ENCODE measurements around the gene DDX4.
A peak's percentile ranks its signal among the peaks of the same experiment; 100 is the strongest.
"Not testable (repeated sequence)": the region's sequence is repeated elsewhere in the genome, so short reads cannot be mapped to it uniquely, and the experiment has no call there.

DDX4 gene

DNA sequence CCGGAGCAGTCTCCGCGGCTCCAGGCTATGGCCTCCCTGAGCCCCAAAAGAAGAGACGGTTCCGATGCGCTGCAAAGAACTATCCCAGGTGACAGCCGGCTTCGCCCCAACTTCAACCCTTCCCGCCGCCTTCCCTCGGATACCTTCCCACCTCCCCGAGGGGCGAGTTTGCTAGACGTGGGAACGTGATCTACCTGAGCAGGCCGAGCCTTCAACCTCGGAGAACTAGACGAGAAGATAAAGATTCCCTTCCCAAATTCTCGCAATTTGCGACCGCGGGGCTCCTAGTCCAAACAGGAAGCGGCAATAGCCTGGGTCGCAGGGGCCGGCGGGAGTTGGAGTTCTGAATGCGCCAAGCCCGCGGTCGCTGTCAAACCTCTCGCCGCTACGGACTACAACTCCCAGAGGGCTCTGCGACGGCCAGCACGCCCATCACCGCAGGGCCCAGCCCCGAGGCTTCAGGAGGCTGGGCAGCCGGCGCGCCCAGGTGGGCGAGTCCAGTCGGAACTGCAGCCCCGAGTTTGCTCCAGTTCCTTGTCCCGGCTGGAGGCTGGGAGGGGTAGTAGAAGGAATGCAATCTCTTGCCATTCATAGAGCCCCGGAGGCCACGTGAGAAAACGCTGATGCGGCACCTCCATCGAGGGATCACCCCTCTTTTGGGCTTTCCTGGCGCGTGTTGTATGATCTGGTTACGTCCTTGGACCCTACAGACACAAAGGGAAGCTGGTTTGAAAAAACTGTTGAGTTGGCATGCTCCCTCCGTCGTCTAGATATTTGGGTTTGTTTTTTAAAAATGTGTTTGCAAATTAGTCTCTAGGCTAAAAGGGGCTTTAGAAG is 25.6 kb upstream of the DDX4 start, which contains the start of gene SLC38A9:
Gene SLC38A9, minus strand, starts transcription at position 302 of the 837 bp plus-strand sequence. CDS start 14,366 bp downstream, outside the sequence.
- Mint-ChIP-seq H3K4me1 (ENCODE audit: low read depth) (peaks cover 25% of the 10 kb centered on the region), H3K4me3 (peak within 1 kb of the TSS; percentile 99), H3K9me3 (peaks cover 6% of the 10 kb centered on the region), H3K27ac (peak within 1 kb of the TSS; percentile 95), H3K27me3 (ENCODE audit: low read depth) (peaks cover 5% of the 10 kb centered on the region), H3K36me3 (ENCODE audit: low read depth) (peaks cover 21% of the 10 kb centered on the region)

DNA sequence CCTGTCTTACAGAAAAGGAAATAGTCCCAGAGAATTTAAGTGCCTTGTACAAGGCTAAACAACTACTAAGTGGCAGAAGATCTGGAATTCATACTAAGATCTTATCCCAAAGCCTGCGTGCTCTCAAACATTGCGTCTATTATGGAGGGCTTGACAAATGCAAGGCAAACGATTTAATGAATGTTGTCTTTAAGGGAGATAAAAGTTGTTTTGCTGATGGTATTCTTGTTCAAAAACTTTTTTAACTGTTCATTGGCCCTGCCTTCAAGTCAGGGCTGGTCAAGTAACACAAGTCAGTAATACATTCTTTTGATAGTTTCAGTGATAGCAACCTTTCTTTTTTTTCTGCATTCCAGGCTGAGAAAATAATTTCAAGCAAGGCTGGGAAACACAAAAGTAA is 24.0 kb upstream of the DDX4 start:
- Mint-ChIP-seq H3K27me3 (ENCODE audit: low read depth) (peaks cover 5% of the 10 kb centered on the region), H3K27ac (no peak overlapping the region), H3K9me3 (peaks cover 6% of the 10 kb centered on the region), H3K4me1 (ENCODE audit: low read depth) (peaks cover 20% of the 10 kb centered on the region), H3K4me3 (no peak overlapping the region), H3K36me3 (ENCODE audit: low read depth) (peaks cover 14% of the 10 kb centered on the region)

DNA sequence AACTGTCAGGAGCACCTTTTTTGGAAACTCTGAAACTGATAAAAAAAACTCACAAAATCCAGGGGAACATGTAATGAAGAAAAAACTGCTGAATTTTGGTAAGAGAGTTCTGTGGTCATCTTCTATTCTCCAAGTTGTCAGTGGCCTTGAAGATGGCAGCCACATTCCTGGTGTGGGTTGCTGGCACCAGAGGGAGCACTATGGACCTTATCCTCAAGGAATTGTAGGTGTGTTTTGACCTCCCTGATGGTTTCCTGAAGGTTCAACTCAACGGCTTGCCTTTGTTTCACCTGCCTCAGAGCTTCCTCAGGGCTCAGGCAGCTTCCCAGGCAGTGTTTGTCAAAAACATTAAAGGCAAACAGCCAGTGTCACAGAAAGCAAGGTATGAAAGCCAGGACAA is 23.5 kb upstream of the DDX4 start:
- Mint-ChIP-seq H3K27me3 (ENCODE audit: low read depth) (peaks cover 5% of the 10 kb centered on the region), H3K9me3 (peaks cover 6% of the 10 kb centered on the region), H3K4me3 (no peak overlapping the region), H3K36me3 (ENCODE audit: low read depth) (peaks cover 12% of the 10 kb centered on the region), H3K4me1 (ENCODE audit: low read depth) (peaks cover 17% of the 10 kb centered on the region), H3K27ac (no peak overlapping the region)

DNA sequence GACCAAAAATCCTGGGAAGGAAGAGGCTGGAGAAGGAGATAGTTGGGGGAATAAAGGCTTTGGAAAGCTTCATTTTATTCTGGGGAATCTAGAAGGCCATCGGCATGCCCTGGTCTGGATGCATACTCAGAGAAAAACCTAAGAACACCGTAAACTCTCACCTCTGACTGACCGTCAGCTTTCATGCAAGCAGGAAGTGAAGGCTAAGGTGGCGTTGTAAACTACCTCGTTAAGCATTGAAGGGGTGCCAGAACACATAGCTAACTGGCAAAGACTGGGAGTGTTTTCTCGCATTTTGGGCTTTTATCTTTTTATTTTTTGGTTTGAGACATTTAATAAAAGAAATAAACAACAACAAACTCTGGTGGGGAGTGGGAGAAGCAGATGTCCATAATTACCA is 23.1 kb upstream of the DDX4 start:
- H3K27ac Mint-ChIP-seq = no peak overlapping the region
- H3K27me3 Mint-ChIP-seq (ENCODE audit: low read depth) = peaks cover 5% of the 10 kb centered on the region
- H3K36me3 Mint-ChIP-seq (ENCODE audit: low read depth) = peaks cover 12% of the 10 kb centered on the region
- H3K9me3 Mint-ChIP-seq = peaks cover 6% of the 10 kb centered on the region
- H3K4me3 Mint-ChIP-seq = no peak overlapping the region
- peaks cover 17% of the 10 kb centered on the region for H3K4me1 Mint-ChIP-seq (ENCODE audit: low read depth)

DNA sequence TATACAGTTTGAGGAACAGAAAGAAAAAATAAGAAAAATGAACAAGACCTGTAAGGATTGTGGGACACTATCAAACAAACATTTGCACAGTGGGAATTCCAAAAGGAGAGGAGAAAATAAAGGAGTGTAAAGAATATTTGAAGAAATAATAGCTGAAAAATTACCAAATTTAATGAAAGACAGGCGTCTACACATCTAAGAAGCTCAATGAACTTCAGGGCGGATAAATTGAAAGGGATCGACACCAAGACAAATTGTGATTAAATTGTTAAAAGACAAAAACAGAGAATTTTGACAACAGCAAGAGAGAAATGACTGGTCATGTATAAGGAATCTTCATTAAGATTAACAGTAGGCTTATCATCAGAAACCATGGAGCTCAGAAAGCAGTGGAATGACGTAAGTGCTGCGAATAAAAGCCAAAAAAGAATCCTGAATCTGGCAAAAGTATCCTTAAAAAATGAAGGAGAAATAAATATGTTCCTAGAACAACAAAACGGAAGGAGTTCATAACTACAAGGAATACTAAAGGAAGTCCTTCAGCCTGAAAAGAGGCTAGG is 22.3 kb upstream of the DDX4 start:
- Mint-ChIP-seq H3K36me3 (ENCODE audit: low read depth) (peaks cover 12% of the 10 kb centered on the region), H3K4me1 (ENCODE audit: low read depth) (peaks cover 17% of the 10 kb centered on the region), H3K27me3 (ENCODE audit: low read depth) (peaks cover 5% of the 10 kb centered on the region), H3K4me3 (no peak overlapping the region), H3K9me3 (peaks cover 6% of the 10 kb centered on the region), H3K27ac (no peak overlapping the region)

DNA sequence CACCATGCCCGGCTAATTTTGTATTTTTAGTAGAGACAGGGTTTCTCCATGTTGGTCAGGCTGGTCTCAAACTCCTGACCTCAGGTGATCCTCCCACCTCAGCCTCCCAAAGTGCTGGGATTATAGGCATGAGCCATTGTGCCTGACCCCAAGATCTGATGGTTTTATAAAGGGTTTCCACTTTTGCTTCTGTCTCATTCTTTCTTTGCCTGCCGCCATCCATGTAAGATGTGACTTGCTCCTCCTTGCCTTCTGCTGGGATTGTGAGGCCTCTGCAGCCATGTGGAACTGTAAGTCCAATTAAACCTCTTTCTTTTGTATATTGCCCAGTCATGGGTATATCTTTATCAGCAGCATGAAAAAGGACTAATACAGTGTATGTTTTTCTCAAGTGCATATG is 18.8 kb upstream of the DDX4 start:
- not testable (repeated sequence) for H3K27ac Mint-ChIP-seq; H3K27me3 Mint-ChIP-seq (ENCODE audit: low read depth); H3K4me1 Mint-ChIP-seq (ENCODE audit: low read depth); H3K4me3 Mint-ChIP-seq; H3K36me3 Mint-ChIP-seq (ENCODE audit: low read depth); H3K9me3 Mint-ChIP-seq

DNA sequence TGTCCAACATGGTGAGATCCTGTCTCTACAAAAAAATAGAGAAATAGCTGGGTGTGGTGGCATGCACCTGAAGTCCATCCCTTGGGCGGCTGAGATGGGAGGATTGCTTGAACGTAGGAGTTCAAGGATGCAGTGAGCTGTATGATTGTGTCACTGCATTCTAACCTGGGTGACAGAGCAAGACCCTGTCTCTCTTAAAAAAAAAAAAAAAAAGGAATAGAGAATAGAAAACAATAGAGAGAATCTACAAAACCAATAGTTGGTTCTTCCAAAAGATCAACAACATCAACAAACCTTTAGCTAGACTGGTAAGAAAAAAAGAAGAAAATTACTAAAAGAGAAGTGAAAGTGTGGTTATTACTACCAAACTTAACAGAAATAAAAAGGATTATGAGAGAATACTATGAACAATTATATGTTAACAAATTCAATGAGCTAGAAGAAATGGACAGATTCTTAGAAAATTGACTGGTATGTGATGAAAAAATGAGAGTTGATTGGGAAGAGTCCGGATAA is 17.6 kb upstream of the DDX4 start:
- no peak overlapping the region for H3K4me3 Mint-ChIP-seq
- H3K4me1 Mint-ChIP-seq (ENCODE audit: low read depth) = peaks cover 9% of the 10 kb centered on the region
- H3K36me3 Mint-ChIP-seq (ENCODE audit: low read depth) = peaks cover 7% of the 10 kb centered on the region
- H3K27ac Mint-ChIP-seq = no peak overlapping the region
- peaks cover 6% of the 10 kb centered on the region for H3K9me3 Mint-ChIP-seq
- peaks cover 4% of the 10 kb centered on the region for H3K27me3 Mint-ChIP-seq (ENCODE audit: low read depth)

DNA sequence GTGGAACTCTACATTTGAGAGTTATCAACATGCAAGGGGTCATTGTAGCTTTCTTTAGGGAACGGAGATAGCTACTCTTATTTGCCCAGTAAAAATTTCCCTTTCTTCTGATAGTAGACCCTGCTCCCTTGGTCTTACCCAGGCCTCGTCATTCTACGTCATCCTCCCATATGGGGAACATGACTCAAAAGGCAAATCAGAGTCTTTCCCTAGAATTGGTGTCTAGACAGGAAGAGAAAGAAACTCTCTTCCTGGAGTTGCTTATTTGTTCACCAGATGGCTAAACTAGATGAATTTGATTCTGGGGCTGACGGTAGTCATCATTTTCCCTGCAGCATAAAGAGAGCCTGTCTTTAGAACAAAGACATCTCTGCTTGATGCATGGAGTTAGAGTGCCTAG is 13.6 kb upstream of the DDX4 start:
- no peak overlapping the region for H3K27ac Mint-ChIP-seq
- no peaks in the 10 kb centered on the region for H3K36me3 Mint-ChIP-seq (ENCODE audit: low read depth)
- peaks cover 9% of the 10 kb centered on the region for H3K4me1 Mint-ChIP-seq (ENCODE audit: low read depth)
- no peaks in the 10 kb centered on the region for H3K27me3 Mint-ChIP-seq (ENCODE audit: low read depth)
- H3K9me3 Mint-ChIP-seq = no peaks in the 10 kb centered on the region
- no peak overlapping the region for H3K4me3 Mint-ChIP-seq

DNA sequence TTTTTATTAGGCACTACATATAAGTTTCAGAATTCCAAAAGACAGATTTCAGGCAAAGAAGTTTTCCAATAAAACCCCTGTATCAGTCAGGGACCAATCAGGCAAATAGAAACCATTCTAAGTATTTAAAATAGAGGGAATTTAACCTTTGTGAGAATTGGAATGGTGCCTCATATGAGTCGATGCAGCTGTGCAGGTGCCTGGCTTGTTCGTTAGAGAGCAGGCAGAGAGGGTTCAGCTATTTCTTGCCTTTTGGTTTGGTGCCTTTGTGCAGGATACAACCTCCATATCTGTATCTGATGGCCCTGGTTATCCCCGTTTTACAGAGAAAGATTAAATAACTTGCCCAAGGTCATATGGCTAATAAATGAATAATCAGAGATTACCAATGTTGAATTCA is 6.0 kb upstream of the DDX4 start:
- Mint-ChIP-seq H3K4me1 (ENCODE audit: low read depth) (no peaks in the 10 kb centered on the region), H3K27me3 (ENCODE audit: low read depth) (peaks cover 4% of the 10 kb centered on the region), H3K36me3 (ENCODE audit: low read depth) (no peaks in the 10 kb centered on the region), H3K27ac (no peak overlapping the region), H3K4me3 (no peak overlapping the region), H3K9me3 (no peaks in the 10 kb centered on the region)

DNA sequence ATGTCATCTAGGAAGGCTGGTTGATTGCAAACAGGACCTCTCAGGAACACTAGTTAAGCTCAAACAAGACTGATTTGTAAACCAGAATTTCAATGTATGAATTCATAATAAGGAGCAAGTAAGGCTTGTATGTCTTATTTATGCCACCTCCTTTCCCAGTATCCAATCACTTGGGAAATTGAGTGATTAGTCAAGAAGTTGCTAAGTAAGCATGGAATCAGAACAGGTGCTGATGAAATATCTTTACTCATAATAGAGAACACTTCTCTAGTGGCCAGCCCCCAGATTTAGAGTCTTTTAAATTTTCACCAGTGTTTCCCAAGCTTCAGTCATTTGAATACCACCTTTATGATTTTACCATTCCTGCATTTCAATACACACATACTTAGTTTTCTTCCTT is 5.3 kb upstream of the DDX4 start:
- Mint-ChIP-seq H3K27me3 (ENCODE audit: low read depth) (peaks cover 4% of the 10 kb centered on the region), H3K27ac (no peak overlapping the region), H3K4me1 (ENCODE audit: low read depth) (no peaks in the 10 kb centered on the region), H3K4me3 (no peak overlapping the region), H3K36me3 (ENCODE audit: low read depth) (no peaks in the 10 kb centered on the region), H3K9me3 (no peaks in the 10 kb centered on the region)

DNA sequence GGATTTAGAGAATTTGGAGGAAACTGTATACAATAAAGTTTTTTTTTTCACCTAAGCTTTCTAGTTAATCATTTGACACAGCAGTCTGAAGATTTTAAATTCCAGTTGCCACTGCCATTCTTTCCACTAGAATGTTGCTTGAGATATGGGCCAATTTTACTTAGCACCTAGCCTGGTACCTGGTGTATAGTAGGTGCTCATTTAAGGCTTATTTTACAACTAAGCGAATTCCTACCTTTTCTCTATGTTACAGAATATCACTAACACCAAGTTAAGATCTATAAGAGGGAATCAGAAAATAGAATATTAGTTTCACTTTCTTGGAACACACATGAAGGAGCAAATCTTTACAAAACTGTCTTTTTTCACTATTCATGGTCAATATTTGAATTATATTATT is 3.2 kb upstream of the DDX4 start:
- Mint-ChIP-seq H3K4me3 (no peak overlapping the region), H3K36me3 (ENCODE audit: low read depth) (no peaks in the 10 kb centered on the region), H3K27ac (no peak overlapping the region), H3K27me3 (ENCODE audit: low read depth) (peaks cover 8% of the 10 kb centered on the region), H3K9me3 (no peaks in the 10 kb centered on the region), H3K4me1 (ENCODE audit: low read depth) (no peaks in the 10 kb centered on the region)

DNA sequence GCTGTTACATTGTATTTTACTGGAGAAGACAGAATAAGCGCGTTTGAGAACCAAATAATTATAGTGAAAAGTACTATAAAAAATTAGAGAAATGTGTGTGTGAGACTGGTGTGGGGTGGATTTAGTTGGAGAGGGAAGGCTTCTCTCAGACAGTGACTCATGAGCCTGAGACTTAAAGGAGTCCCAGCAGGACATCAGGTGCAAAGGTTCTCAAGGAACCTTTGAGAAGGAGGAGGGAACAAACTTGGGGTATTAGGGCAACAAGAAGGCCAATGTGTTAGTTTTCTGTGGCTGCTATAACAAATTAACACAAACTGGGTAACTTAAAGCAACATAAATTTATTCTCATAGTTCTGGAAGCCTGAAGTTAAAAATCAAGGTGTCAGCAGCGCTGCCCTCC is 4.9 kb downstream of the DDX4 start:
- H3K27me3 Mint-ChIP-seq (ENCODE audit: low read depth) = peaks cover 16% of the 10 kb centered on the region
- H3K27ac Mint-ChIP-seq = no peak overlapping the region
- H3K9me3 Mint-ChIP-seq = no peaks in the 10 kb centered on the region
- no peak overlapping the region for H3K4me3 Mint-ChIP-seq
- H3K36me3 Mint-ChIP-seq (ENCODE audit: low read depth) = peaks cover 2% of the 10 kb centered on the region
- H3K4me1 Mint-ChIP-seq (ENCODE audit: low read depth) = peaks cover 2% of the 10 kb centered on the region

DNA sequence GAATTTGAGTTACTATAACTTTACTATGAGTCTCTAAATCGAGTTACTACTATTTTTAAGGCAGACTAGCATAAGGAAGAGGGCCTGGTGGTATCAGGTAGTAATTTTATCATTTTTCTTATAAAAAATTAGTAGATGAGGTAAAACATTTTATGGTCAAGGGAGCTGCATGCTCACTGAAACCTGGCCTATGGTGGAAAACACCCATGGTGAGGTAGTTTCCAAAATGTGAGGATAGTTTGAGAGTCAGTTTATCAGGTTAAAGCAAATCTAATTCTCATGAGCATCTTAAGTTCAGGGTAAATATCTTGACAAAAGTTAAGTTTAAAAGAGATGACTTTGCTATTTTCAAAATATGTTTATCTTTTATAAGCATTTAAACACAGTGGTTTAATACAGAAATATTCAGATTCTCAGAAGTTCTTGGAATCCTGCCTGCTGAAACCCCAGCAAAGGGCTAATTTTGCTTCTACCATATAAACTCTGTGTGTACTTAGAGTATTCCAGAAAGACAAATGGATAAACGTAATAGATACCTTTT is 10.0 kb downstream of the DDX4 start:
- Mint-ChIP-seq H3K4me1 (ENCODE audit: low read depth) (peaks cover 4% of the 10 kb centered on the region), H3K4me3 (no peak overlapping the region), H3K36me3 (ENCODE audit: low read depth) (peaks cover 2% of the 10 kb centered on the region), H3K9me3 (no peaks in the 10 kb centered on the region), H3K27me3 (ENCODE audit: low read depth) (peaks cover 3% of the 10 kb centered on the region), H3K27ac (no peak overlapping the region)

DNA sequence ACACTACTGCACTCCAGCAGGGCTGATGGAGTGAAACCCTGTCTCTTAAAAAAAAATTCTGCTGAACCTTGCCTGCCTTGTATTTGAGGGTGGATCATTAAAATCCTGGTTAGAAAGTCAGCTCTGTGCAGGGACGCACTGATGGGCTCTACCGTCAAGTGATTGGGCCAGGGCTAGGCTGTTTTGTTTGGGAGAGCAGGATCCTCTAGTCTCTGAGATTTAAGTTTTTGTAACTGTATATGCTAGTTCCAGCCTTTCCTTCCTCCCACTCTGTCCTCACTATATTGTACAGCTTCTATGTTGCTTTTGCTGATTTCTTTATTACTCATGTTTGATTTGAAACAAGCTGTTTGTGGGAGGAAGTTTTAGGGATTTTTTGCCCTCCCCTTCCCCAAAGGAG is 11.5 kb downstream of the DDX4 start:
- H3K27me3 Mint-ChIP-seq (ENCODE audit: low read depth) = peaks cover 3% of the 10 kb centered on the region
- no peaks in the 10 kb centered on the region for H3K9me3 Mint-ChIP-seq
- peak overlapping the region; percentile 8 for H3K27ac Mint-ChIP-seq
- peaks cover 2% of the 10 kb centered on the region for H3K36me3 Mint-ChIP-seq (ENCODE audit: low read depth)
- no peak overlapping the region for H3K4me3 Mint-ChIP-seq
- peaks cover 4% of the 10 kb centered on the region for H3K4me1 Mint-ChIP-seq (ENCODE audit: low read depth)

DNA sequence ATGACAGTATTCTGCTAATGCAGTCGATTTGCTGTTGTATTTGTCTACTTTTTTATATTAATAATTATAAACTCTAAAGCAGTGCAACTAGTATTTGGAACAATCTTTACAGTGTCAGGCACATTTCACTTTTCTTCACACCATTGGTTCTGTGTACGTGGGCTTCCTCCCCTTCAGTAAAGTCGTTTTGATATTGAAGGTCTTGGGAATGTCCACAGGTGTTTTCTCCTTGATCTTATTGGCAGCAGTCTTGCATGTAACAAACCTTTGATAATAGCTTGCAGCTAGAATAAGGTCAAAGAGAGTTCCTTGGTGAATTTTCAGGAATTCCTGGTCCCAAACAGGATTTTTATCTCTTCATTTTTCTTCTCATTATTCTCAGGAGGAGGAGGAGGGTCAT is 12.2 kb downstream of the DDX4 start:
- Mint-ChIP-seq H3K9me3 (no peaks in the 10 kb centered on the region), H3K27me3 (ENCODE audit: low read depth) (peaks cover 3% of the 10 kb centered on the region), H3K27ac (no peak overlapping the region), H3K4me3 (no peak overlapping the region), H3K36me3 (ENCODE audit: low read depth) (peaks cover 2% of the 10 kb centered on the region), H3K4me1 (ENCODE audit: low read depth) (peaks cover 4% of the 10 kb centered on the region)

Data from T-helper 1 cell treated with Interleukin-12 subunit alpha and Interleukin-12 subunit beta and Interleukin-4 antibody, amounts not matched to agents 30 μg/mL and 1 μg/mL, for 36 hours (primary cell).